SK-N-SH treated with all-trans-retinoic acid at 6 μM for 48 hours (cell line): ENCODE data around the gene KRT4.

Source experiments
- ATAC-seq: fragments of 200-7000 bp; cut with Tn5 transposase; 3 replicates; pipeline ENCODE4 v1.9.1; 2020; ENCODE audit warnings: mild to moderate bottlenecking, moderate library complexity
- BACH2 ChIP-seq: fragments of 250-450 bp; sonication (Bioruptor Pico); IDR thresholded peaks from 2 replicates; pipeline ENCODE4 v1.9.0; 2021; ENCODE audit warnings: mild to moderate bottlenecking, borderline replicate concordance
- CREB5 ChIP-seq: fragments of 250-450 bp; sonication (Bioruptor Pico); IDR thresholded peaks from 2 replicates; pipeline ENCODE4 v1.5.1; 2020; ENCODE audit warnings: low read depth, mild to moderate bottlenecking, moderate library complexity
- CSDC2 ChIP-seq: fragments of 250-450 bp; sonication (Bioruptor Pico); IDR thresholded peaks from 2 replicates; pipeline ENCODE4 v1.5.0; 2020; ENCODE audit warnings: mild to moderate bottlenecking, moderate library complexity
- CSRNP3 ChIP-seq: fragments of 250-450 bp; sonication (Bioruptor Pico); IDR thresholded peaks from 2 replicates; pipeline ENCODE4 v1.5.1; 2021; ENCODE audit warnings: mild to moderate bottlenecking, moderate library complexity
- ESRRG ChIP-seq: fragments of 250-450 bp; sonication (Bioruptor Pico); IDR thresholded peaks from 2 replicates; pipeline ENCODE4 v1.6.1; 2021; ENCODE audit warnings: mild to moderate bottlenecking
- OSR1 ChIP-seq: fragments of 250-450 bp; sonication (Bioruptor Pico); IDR thresholded peaks from 2 replicates; pipeline ENCODE4 v1.8.0; 2022; ENCODE audit warnings: moderate library complexity, mild to moderate bottlenecking, inconsistent platforms
- PATZ1 ChIP-seq: fragments of 250-450 bp; sonication (Bioruptor Pico); IDR thresholded peaks from 2 replicates; pipeline ENCODE4 v1.8.0; 2020; ENCODE audit warnings: mild to moderate bottlenecking, moderate library complexity, borderline replicate concordance
- POU6F1 ChIP-seq: fragments of 250-450 bp; sonication (Bioruptor Pico); IDR thresholded peaks from 2 replicates; pipeline ENCODE4 v1.8.0; 2021; ENCODE audit warnings: low read depth, mild to moderate bottlenecking, moderate library complexity, borderline replicate concordance
- PPARA ChIP-seq: fragments of 250-450 bp; sonication (Bioruptor Pico); IDR thresholded peaks from 2 replicates; pipeline ENCODE4 v1.5.0; 2020; ENCODE audit warnings: mild to moderate bottlenecking, borderline replicate concordance
- RARB ChIP-seq: fragments of 250-450 bp; sonication (Bioruptor Pico); IDR thresholded peaks from 2 replicates; pipeline ENCODE4 v1.8.0; 2021; ENCODE audit warnings: mild to moderate bottlenecking, moderate library complexity
- SNAI2 ChIP-seq: fragments of 250-450 bp; sonication (Bioruptor Pico); IDR thresholded peaks from 2 replicates; pipeline ENCODE4 v1.5.0; 2020; ENCODE audit warnings: mild to moderate bottlenecking, moderate library complexity
- TSHZ2 ChIP-seq: fragments of 250-450 bp; sonication (Bioruptor Pico); IDR thresholded peaks from 2 replicates; pipeline ENCODE4 v1.5.0; 2020; ENCODE audit warnings: mild to moderate bottlenecking, moderate library complexity
- ZC3H10 ChIP-seq: fragments of 250-450 bp; sonication (Bioruptor Pico); IDR thresholded peaks from 2 replicates; pipeline ENCODE4 v1.5.1; 2021; ENCODE audit warnings: mild to moderate bottlenecking, moderate library complexity
- ZFP3 ChIP-seq: fragments of 250-450 bp; sonication (Bioruptor Pico); IDR thresholded peaks from 2 replicates; pipeline ENCODE4 v1.5.0; 2020; ENCODE audit warnings: mild to moderate bottlenecking, moderate library complexity
- ZNF565 ChIP-seq: fragments of 450-650 bp; formaldehyde crosslinking; conservative IDR thresholded peaks from 2 replicates; pipeline ENCODE4 v1.5.0; 2020; ENCODE audit warnings: low read depth, mild to moderate bottlenecking, moderate library complexity

The KRT4 gene

GRCh38 chr12:52826611-52827498 lies 12.9 kb upstream of the KRT4 start (continued):
- TF ChIP-seq TSHZ2 (CRISPR knock-in tag) = no peak
- no peak for TF ChIP-seq PPARA (CRISPR knock-in tag)

- TF ChIP-seq CSDC2 (CRISPR knock-in tag) = no peak
- TF ChIP-seq RARB (CRISPR knock-in tag) = no peak
- TF ChIP-seq SNAI2 = no peak
- no peak for TF ChIP-seq ZNF565 (CRISPR knock-in tag)
Measured at GRCh38 chr12:52825961-52826360, 12.0 kb upstream of the KRT4 start.

GRCh38 chr12:52824741-52825410 lies 11.0 kb upstream of the KRT4 start:
- ATAC-seq = no peak
- TF ChIP-seq BACH2 (CRISPR knock-in tag) (no peak), ZC3H10 (CRISPR knock-in tag) (no peak), ZFP3 (CRISPR knock-in tag) (no peak), CSDC2 (CRISPR knock-in tag) (no peak), SNAI2 (no peak), PATZ1 (no peak), OSR1 (CRISPR knock-in tag) (no peak), RARB (CRISPR knock-in tag) (no peak), POU6F1 (no peak), CREB5 (CRISPR knock-in tag) (no peak), TSHZ2 (CRISPR knock-in tag) (no peak)

More at GRCh38 chr12:52825961-52826360, 12.0 kb upstream of the KRT4 start:
- ATAC-seq = no peak

- TF ChIP-seq CSRNP3 (CRISPR knock-in tag) = no peak
- TF ChIP-seq SNAI2 = no peak
- TF ChIP-seq TSHZ2 (CRISPR knock-in tag) = no peak
- no peak for TF ChIP-seq ZC3H10 (CRISPR knock-in tag)
- TF ChIP-seq RARB (CRISPR knock-in tag) = no peak
- no peak for TF ChIP-seq PPARA (CRISPR knock-in tag)
- no peak for TF ChIP-seq ESRRG (CRISPR knock-in tag)
- no peak for TF ChIP-seq CSDC2 (CRISPR knock-in tag)
- TF ChIP-seq, all 23 proteins: peak for 0
- ATAC-seq = no peak
Measured at GRCh38 chr12:52823761-52824450, 10.0 kb upstream of the KRT4 start.
